SK-N-MC (cell line): ENCODE measurements around the gene RBPJL.
A peak's percentile ranks its signal among the peaks of the same experiment; 100 is the strongest.

Source experiments
- EZH2 ChIP-seq: fragments of 200-600 bp; sonication (generic); IDR thresholded peaks from one replicate; pipeline ENCODE4 v1.6.1; 2017; ENCODE audit warnings: antibody characterized with exemption
- FOXP2 ChIP-seq: optimal IDR thresholded peaks from 2 replicates; pipeline ENCODE3; 2011; ENCODE audit warnings: mild to moderate bottlenecking, moderate library complexity; ENCODE audit not compliant: insufficient read depth; ENCODE audit errors: extremely low read length, control extremely low read depth
- POLR2AphosphoS5 ChIP-seq: IDR thresholded peaks from 2 replicates; pipeline ENCODE4 v1.6.1; 2012; ENCODE audit warnings: mild to moderate bottlenecking, low read depth, low read length, borderline replicate concordance

- TF ChIP-seq POLR2AphosphoS5, result peak; percentile 44; the same call in 1 of the 2 replicates
- no peak for TF ChIP-seq EZH2
- TF ChIP-seq FOXP2, result no peak
Observed at GRCh38 chr20:45293041-45294002, 13.3 kb upstream of the RBPJL start.
